ENCODE measurements around the gene RIC3. TPM values are rescaled to one million over a fixed set of nuclear protein-coding genes. Genes with fewer than 3 reads are reported as not detected.

RIC3 gene
- total RNA-seq, 2 donors from 2014 or later = 23.5 to 25.3 TPM

DNA sequence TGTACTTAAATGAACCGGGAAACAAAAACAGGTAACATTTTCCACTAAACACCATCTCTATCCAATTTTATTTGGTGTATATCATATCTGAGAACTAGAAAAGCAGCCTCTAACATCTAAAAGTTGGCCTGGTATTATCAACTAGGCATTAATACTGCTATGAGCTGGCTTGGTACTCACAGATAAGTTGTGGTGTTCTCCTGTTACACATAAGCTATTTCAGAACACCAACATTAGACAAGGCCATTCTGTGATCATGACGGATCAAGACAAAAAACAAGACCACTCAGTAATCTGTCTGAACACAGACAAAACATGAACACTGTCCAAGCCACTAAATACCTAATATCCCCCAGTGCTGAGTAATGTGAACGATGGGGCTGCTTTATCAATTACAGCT is 11.9 kb downstream of the RIC3 start:
- Histone ChIP-seq H3K4me3 (ENCODE audit: low read length) (no peak overlapping the region), H3K27ac (ENCODE audit: low read depth, low read length) (no peak overlapping the region), H3K9me3 (ENCODE audit: control insufficient read depth, low read length) (no peaks in the 10 kb centered on the region), H3K9ac (ENCODE audit: extremely low read depth, low read length, poor library complexity, severe bottlenecking) (no peak overlapping the region), H3K36me3 (ENCODE audit: control insufficient read depth, insufficient read depth, low read length) (no peaks in the 10 kb centered on the region), H3K27me3 (ENCODE audit: control insufficient read depth, insufficient read depth, low read length, poor library complexity, severe bottlenecking) (no peaks in the 10 kb centered on the region), H3K4me1 (ENCODE audit: control insufficient read depth, insufficient read depth, low read length) (peaks cover 10% of the 10 kb centered on the region)
- Mint-ChIP-seq H3K4me1 (peaks cover 19% of the 10 kb centered on the region), H3K9me3 (no peaks in the 10 kb centered on the region), H3K36me3 (ENCODE audit: low read depth) (peaks cover 2% of the 10 kb centered on the region), H3K27ac (no peak overlapping the region), H3K4me3 (no peak overlapping the region), H3K27me3 (ENCODE audit: insufficient read depth) (no peaks in the 10 kb centered on the region)
- DNase-seq = no peak
- TF ChIP-seq, protein P1, sequence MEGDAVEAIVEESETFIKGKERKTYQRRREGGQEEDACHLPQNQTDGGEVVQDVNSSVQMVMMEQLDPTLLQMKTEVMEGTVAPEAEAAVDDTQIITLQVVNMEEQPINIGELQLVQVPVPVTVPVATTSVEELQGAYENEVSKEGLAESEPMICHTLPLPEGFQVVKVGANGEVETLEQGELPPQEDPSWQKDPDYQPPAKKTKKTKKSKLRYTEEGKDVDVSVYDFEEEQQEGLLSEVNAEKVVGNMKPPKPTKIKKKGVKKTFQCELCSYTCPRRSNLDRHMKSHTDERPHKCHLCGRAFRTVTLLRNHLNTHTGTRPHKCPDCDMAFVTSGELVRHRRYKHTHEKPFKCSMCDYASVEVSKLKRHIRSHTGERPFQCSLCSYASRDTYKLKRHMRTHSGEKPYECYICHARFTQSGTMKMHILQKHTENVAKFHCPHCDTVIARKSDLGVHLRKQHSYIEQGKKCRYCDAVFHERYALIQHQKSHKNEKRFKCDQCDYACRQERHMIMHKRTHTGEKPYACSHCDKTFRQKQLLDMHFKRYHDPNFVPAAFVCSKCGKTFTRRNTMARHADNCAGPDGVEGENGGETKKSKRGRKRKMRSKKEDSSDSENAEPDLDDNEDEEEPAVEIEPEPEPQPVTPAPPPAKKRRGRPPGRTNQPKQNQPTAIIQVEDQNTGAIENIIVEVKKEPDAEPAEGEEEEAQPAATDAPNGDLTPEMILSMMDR (conservative IDR thresholded peaks at IDR 0.05) = no peak
- 85 to 86% methylated on average over 2 to 3 of the region's 3 CpGs for WGBS, 2 experiments (ENCODE audit: insufficient coverage in 1 of 2, insufficient read length in 1 of 2)

DNA sequence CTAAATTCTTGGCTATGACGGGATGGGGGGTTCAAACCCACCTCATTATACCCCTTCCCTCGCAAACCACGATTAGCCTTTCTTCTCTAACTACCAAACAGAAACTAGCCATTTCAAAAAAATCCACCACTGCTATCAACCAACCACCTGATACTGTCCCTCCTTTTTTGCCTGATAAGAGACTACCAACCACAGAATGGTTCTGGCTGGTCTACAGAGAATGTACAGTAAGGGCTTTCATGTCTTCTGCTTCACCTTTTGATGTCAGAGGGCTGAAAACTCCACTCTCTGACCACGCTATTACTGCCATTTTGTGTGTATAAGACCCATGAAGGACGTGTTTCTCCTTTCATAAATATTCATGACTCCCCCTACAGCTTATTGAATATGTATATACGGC is 19.1 kb downstream of the RIC3 start:
- Histone ChIP-seq H3K9ac (ENCODE audit: extremely low read depth, low read length, poor library complexity, severe bottlenecking) (no peak overlapping the region), H3K4me3 (ENCODE audit: low read length) (no peak overlapping the region), H3K27ac (ENCODE audit: low read depth, low read length) (no peak overlapping the region), H3K9me3 (ENCODE audit: control insufficient read depth, low read length) (peaks cover 13% of the 10 kb centered on the region), H3K36me3 (ENCODE audit: control insufficient read depth, insufficient read depth, low read length) (no peaks in the 10 kb centered on the region), H3K4me1 (ENCODE audit: control insufficient read depth, insufficient read depth, low read length) (peaks cover 6% of the 10 kb centered on the region), H3K27me3 (ENCODE audit: control insufficient read depth, insufficient read depth, low read length, poor library complexity, severe bottlenecking) (no peaks in the 10 kb centered on the region)
- WGBS, 2 experiments (ENCODE audit: insufficient coverage in 1 of 2, insufficient read length in 1 of 2) = 91 to 97% methylated on average over 6 of the region's 6 CpGs
- Mint-ChIP-seq H3K27me3 (ENCODE audit: insufficient read depth) (no peaks in the 10 kb centered on the region), H3K27ac (no peak overlapping the region), H3K36me3 (ENCODE audit: low read depth) (peaks cover 16% of the 10 kb centered on the region), H3K4me1 (peaks cover 27% of the 10 kb centered on the region), H3K4me3 (no peak overlapping the region), H3K9me3 (peaks cover 8% of the 10 kb centered on the region)
- DNase-seq = no peak
- TF ChIP-seq, protein P1 (conservative IDR thresholded peaks at IDR 0.05) = no peak

DNA sequence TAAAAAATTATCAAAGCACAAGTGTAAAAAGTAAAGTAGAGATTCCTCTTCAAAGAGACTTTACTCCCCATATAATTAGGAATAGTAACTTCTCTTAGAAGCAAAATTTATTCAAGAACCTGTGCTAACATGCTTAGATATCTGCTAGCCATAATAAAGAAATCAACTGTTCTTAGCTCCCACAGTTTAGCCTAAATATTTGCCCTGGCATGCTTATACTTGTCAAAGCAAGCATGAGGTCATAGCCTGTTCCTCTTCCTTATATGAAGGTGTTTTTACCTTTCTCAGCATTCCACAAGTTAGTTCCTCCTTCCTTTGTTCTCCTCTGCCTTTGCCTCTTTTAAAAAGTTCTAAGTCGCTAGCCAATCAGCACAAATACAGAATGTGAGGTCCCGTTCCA is 30.3 kb downstream of the RIC3 start:
- Mint-ChIP-seq H3K4me3 (no peak overlapping the region), H3K36me3 (ENCODE audit: low read depth) (peaks cover 59% of the 10 kb centered on the region), H3K27me3 (ENCODE audit: insufficient read depth) (no peaks in the 10 kb centered on the region), H3K27ac (no peak overlapping the region), H3K4me1 (no peaks in the 10 kb centered on the region), H3K9me3 (peaks cover 16% of the 10 kb centered on the region)
- no peak overlapping the region for H3K9ac ChIP-seq (ENCODE audit: extremely low read depth, low read length, poor library complexity, severe bottlenecking)
- peaks cover 37% of the 10 kb centered on the region for H3K36me3 ChIP-seq (ENCODE audit: control insufficient read depth, insufficient read depth, low read length)
- peaks cover 11% of the 10 kb centered on the region for H3K9me3 ChIP-seq (ENCODE audit: control insufficient read depth, low read length)
- no peak overlapping the region for H3K27ac ChIP-seq (ENCODE audit: low read depth, low read length)
- WGBS, 2 experiments (ENCODE audit: insufficient coverage in 1 of 2, insufficient read length in 1 of 2) = 93 to 97% methylated on average over 2 of the region's 2 CpGs
- no peak overlapping the region for H3K4me3 ChIP-seq (ENCODE audit: low read length)
- TF ChIP-seq, protein P1 (conservative IDR thresholded peaks at IDR 0.05) = no peak
- DNase-seq = no peak
- no peaks in the 10 kb centered on the region for H3K4me1 ChIP-seq (ENCODE audit: control insufficient read depth, insufficient read depth, low read length)
- H3K27me3 ChIP-seq (ENCODE audit: control insufficient read depth, insufficient read depth, low read length, poor library complexity, severe bottlenecking) = no peaks in the 10 kb centered on the region
